HEK293 (cell line): ENCODE measurements around the gene NUDT3.

ENCODE experiments used
- CTCF ChIA-PET: fragments of 350-600 bp; formaldehyde crosslinking; extraction: SDS; loops from one replicate; lab custom pipeline; 2021; ENCODE audit warnings: antibody characterized with exemption; lab: Yijun Ruan, JAX
- POLR2A ChIA-PET: fragments of 300-600 bp; formaldehyde crosslinking; extraction: SDS; loops from one replicate; lab custom pipeline; 2020; ENCODE audit warnings: antibody characterized with exemption, inconsistent platforms; lab: Yijun Ruan, JAX
- H3K27ac ChIP-seq: fragments of 200-500 bp; sonication (Bioruptor generic); 2 replicates; pipeline ENCODE4 v1.5.1; 2014; ENCODE audit warnings: low read depth, low read length, control low read depth, inconsistent platforms; ENCODE audit errors: extremely low read depth
- H3K36me3 ChIP-seq, 2 experiments: fragments of 200-500 bp in 1 of 2; sonication (Bioruptor generic) in 1 of 2; 1 replicate in 1 of 2; 2 replicates in 1 of 2; pipeline ENCODE4 v1.5.1; 2014 to 2017; ENCODE audit warnings: inconsistent platforms in 2 of 2, low read length in 2 of 2; ENCODE audit not compliant: control insufficient read depth in 2 of 2, insufficient read depth in 1 of 2
- H3K4me1 ChIP-seq: fragments of 200-500 bp; sonication (Bioruptor generic); 2 replicates; pipeline ENCODE4 v1.5.1; 2014; ENCODE audit warnings: mild to moderate bottlenecking, low read length, inconsistent platforms; ENCODE audit not compliant: control insufficient read depth, insufficient read depth
- H3K4me3 ChIP-seq: 2 replicates; pipeline ENCODE4 v1.5.1; 2011; ENCODE audit warnings: low read depth, mild to moderate bottlenecking, control low read depth, low read length, moderate library complexity
- H3K9me3 ChIP-seq: fragments of 200-500 bp; sonication (Bioruptor generic); 2 replicates; pipeline ENCODE4 v1.5.1; 2014; ENCODE audit warnings: low read depth, low read length, inconsistent platforms; ENCODE audit not compliant: control insufficient read depth, insufficient read depth
- FEZF1 ChIP-seq: fragments of 450-650 bp; formaldehyde crosslinking; IDR thresholded peaks from 2 replicates; pipeline ENCODE4 v1.5.1; 2016; ENCODE audit warnings: missing biosample characterization, missing genetic modification characterization
- PRDM4 ChIP-seq: fragments of 450-650 bp; formaldehyde crosslinking; IDR thresholded peaks from 2 replicates; pipeline ENCODE4 v1.5.1; 2017; ENCODE audit warnings: missing biosample characterization, missing genetic modification characterization
- ZBTB20 ChIP-seq: fragments of 450-650 bp; formaldehyde crosslinking; IDR thresholded peaks from 2 replicates; pipeline ENCODE4 v1.5.1; 2016; ENCODE audit warnings: missing biosample characterization, missing genetic modification characterization
- ZBTB49 ChIP-seq: fragments of 450-650 bp; formaldehyde crosslinking; IDR thresholded peaks from 2 replicates; pipeline ENCODE4 v1.5.1; 2016; ENCODE audit warnings: missing biosample characterization, missing genetic modification characterization, low read depth
- ZNF404 ChIP-seq: fragments of 450-650 bp; formaldehyde crosslinking; IDR thresholded peaks from 2 replicates; pipeline ENCODE4 v1.5.1; 2017; ENCODE audit warnings: missing biosample characterization, missing genetic modification characterization
- ZNF558 ChIP-seq: fragments of 450-650 bp; formaldehyde crosslinking; IDR thresholded peaks from 2 replicates; pipeline ENCODE4 v1.5.1; 2016; ENCODE audit warnings: missing biosample characterization, missing genetic modification characterization
- ZNF621 ChIP-seq: fragments of 450-650 bp; formaldehyde crosslinking; IDR thresholded peaks from 2 replicates; pipeline ENCODE4 v1.5.1; 2017; ENCODE audit warnings: missing biosample characterization, missing genetic modification characterization
- ZNF623 ChIP-seq: fragments of 450-650 bp; formaldehyde crosslinking; IDR thresholded peaks from 2 replicates; pipeline ENCODE4 v1.5.1; 2016; ENCODE audit warnings: missing biosample characterization, missing genetic modification characterization
- ZNF654 ChIP-seq: fragments of 450-650 bp; formaldehyde crosslinking; IDR thresholded peaks from 2 replicates; pipeline ENCODE4 v1.5.1; 2016; ENCODE audit warnings: low read depth, missing biosample characterization, missing genetic modification characterization
- ZNF791 ChIP-seq: fragments of 450-650 bp; formaldehyde crosslinking; IDR thresholded peaks from 2 replicates; pipeline ENCODE4 v1.5.1; 2016; ENCODE audit warnings: missing biosample characterization, missing genetic modification characterization
- ZXDB ChIP-seq: fragments of 450-650 bp; formaldehyde crosslinking; IDR thresholded peaks from 2 replicates; pipeline ENCODE4 v1.5.1; 2016; ENCODE audit warnings: missing biosample characterization, missing genetic modification characterization
- TF ChIP-seq, protein P1 (sequence below): fragments of 450-650 bp; formaldehyde crosslinking; conservative IDR thresholded peaks from 2 replicates; pipeline ENCODE4 v1.5.1; 2016; ENCODE audit warnings: low read depth, missing biosample characterization, missing genetic modification characterization
- TF ChIP-seq, protein P2 (sequence below): fragments of 450-650 bp; formaldehyde crosslinking; IDR thresholded peaks from 2 replicates; pipeline ENCODE4 v1.5.1; 2016; ENCODE audit warnings: missing biosample characterization, missing genetic modification characterization

NUDT3 gene

DNA sequence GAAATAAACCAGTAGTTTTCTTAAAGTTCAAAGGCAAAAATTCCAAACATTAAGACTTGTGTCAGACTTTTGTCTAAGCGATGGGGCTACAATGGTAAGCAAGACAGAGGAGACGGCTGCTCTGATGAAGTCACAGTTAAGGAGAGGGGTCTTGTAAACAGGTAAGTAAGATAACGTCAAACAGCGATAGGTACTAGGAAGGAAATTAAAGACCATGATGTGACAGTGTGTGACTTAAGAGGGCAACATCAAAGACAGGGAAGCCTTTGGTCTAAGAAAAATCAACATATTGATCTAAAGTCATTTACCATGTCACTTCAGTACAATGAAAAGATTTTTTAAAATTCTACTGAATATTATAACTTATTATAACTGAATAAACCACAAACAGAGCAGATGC, 23.1 kb downstream of the NUDT3 start:
- ChIA-PET CTCF (interaction anchor here (0.6 to 1.3 kb wide), 3 partner anchors 19 to 601 kb away, joined by 3 to 4 read pairs (median 3); no protein-coding TSS in a partner anchor), POLR2A (interaction anchor here (0.7 kb wide), 1 partner anchor 578 kb away, joined by 3 read pairs; no protein-coding TSS in a partner anchor)
- Histone ChIP-seq H3K4me3 (no peak overlapping the region), H3K4me1 (no peaks in the 10 kb centered on the region), H3K36me3 (no peaks in the 10 kb centered on the region; a peak in 1 of 3 replicates), H3K27ac (no peak overlapping the region), H3K9me3 (no peaks in the 10 kb centered on the region)
- TF ChIP-seq ZNF654 (tag by site-specific recombination) (no peak), ZBTB49 (tag by site-specific recombination) (no peak)

DNA sequence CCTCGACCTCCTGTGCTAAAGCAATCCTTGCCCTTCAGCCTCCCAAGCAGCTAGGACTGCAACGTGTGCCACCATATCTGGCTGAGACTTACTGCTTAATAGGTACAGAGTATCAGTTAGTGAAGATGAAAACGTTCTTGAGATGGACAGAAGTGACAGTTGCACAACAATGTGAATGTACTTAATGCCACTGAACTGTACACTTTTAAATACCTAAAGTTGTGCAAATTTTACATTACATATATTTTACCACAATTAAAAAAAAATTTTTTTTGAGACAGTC, 25.9 kb downstream of the NUDT3 start:
- no peak overlapping the region for H3K4me3 ChIP-seq
- TF ChIP-seq ZNF404 (tag by site-specific recombination): no peak
- no peak for TF ChIP-seq ZXDB (tag by site-specific recombination)
- TF ChIP-seq ZNF621 (tag by site-specific recombination): no peak
- TF ChIP-seq, protein P1, sequence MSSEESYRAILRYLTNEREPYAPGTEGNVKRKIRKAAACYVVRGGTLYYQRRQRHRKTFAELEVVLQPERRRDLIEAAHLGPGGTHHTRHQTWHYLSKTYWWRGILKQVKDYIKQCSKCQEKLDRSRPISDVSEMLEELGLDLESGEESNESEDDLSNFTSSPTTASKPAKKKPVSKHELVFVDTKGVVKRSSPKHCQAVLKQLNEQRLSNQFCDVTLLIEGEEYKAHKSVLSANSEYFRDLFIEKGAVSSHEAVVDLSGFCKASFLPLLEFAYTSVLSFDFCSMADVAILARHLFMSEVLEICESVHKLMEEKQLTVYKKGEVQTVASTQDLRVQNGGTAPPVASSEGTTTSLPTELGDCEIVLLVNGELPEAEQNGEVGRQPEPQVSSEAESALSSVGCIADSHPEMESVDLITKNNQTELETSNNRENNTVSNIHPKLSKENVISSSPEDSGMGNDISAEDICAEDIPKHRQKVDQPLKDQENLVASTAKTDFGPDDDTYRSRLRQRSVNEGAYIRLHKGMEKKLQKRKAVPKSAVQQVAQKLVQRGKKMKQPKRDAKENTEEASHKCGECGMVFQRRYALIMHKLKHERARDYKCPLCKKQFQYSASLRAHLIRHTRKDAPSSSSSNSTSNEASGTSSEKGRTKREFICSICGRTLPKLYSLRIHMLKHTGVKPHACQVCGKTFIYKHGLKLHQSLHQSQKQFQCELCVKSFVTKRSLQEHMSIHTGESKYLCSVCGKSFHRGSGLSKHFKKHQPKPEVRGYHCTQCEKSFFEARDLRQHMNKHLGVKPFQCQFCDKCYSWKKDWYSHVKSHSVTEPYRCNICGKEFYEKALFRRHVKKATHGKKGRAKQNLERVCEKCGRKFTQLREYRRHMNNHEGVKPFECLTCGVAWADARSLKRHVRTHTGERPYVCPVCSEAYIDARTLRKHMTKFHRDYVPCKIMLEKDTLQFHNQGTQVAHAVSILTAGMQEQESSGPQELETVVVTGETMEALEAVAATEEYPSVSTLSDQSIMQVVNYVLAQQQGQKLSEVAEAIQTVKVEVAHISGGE (tag by site-specific recombination): no peak
- no peak for TF ChIP-seq ZNF791 (tag by site-specific recombination)
- TF ChIP-seq ZNF623: no peak
- no peak for TF ChIP-seq ZNF558 (tag by site-specific recombination)
- no peak for TF ChIP-seq ZBTB20 (tag by site-specific recombination)
- TF ChIP-seq PRDM4 (tag by site-specific recombination): no peak
- no peak for TF ChIP-seq FEZF1
- TF ChIP-seq, protein P2, sequence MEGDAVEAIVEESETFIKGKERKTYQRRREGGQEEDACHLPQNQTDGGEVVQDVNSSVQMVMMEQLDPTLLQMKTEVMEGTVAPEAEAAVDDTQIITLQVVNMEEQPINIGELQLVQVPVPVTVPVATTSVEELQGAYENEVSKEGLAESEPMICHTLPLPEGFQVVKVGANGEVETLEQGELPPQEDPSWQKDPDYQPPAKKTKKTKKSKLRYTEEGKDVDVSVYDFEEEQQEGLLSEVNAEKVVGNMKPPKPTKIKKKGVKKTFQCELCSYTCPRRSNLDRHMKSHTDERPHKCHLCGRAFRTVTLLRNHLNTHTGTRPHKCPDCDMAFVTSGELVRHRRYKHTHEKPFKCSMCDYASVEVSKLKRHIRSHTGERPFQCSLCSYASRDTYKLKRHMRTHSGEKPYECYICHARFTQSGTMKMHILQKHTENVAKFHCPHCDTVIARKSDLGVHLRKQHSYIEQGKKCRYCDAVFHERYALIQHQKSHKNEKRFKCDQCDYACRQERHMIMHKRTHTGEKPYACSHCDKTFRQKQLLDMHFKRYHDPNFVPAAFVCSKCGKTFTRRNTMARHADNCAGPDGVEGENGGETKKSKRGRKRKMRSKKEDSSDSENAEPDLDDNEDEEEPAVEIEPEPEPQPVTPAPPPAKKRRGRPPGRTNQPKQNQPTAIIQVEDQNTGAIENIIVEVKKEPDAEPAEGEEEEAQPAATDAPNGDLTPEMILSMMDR (tag by site-specific recombination): no peak
- no peaks in the 10 kb centered on the region for H3K9me3 ChIP-seq
- H3K4me1 ChIP-seq: peaks cover 8% of the 10 kb centered on the region
- no peak overlapping the region for H3K27ac ChIP-seq
- ChIA-PET CTCF (interaction anchor here (0.7 to 0.9 kb wide), 2 partner anchors 13 to 48 kb away, joined by 3 to 4 read pairs; no protein-coding TSS in a partner anchor), POLR2A (no interaction called here)
- H3K36me3 ChIP-seq: no peaks in the 10 kb centered on the region; a peak in 1 of 3 replicates
